Neural progenitor cell (in vitro differentiated cells): ENCODE measurements around the gene SLC19A1. TPM values are rescaled to one million over a fixed set of nuclear protein-coding genes. Genes with fewer than 3 reads are reported as not detected.

Experiments used
- DNase-seq: peaks from one replicate; pipeline ENCODE4 v3.0.0-alpha.2; 2016; ENCODE audit warnings: low spot score
- H2AFZ ChIP-seq: fragments of 200-600 bp; sonication (generic); replicated peaks from 2 replicates; pipeline ENCODE4 v1.6.1; 2016; ENCODE audit warnings: antibody characterized with exemption
- H3F3A ChIP-seq: fragments of 200-600 bp; sonication (generic); 2 replicates; pipeline ENCODE4 v1.6.1; 2016; ENCODE audit warnings: antibody characterized with exemption, low read depth
- H3K27ac ChIP-seq: fragments of 200-600 bp; sonication (generic); 2 replicates; pipeline ENCODE4 v1.5.1; 2016; ENCODE audit warnings: mild to moderate bottlenecking
- H3K27me3 ChIP-seq: fragments of 200-600 bp; sonication (generic); 2 replicates; pipeline ENCODE4 v1.6.1; 2016; ENCODE audit warnings: mild to moderate bottlenecking, moderate library complexity
- H3K36me3 ChIP-seq: fragments of 200-600 bp; sonication (generic); 2 replicates; pipeline ENCODE4 v1.5.1; 2016
- H3K4me1 ChIP-seq: fragments of 200-600 bp; sonication (generic); 2 replicates; pipeline ENCODE4 v1.6.1; 2016; ENCODE audit warnings: mixed run types
- H3K4me2 ChIP-seq: fragments of 200-600 bp; sonication (generic); 2 replicates; pipeline ENCODE4 v1.6.1; 2016
- H3K4me3 ChIP-seq: fragments of 200-600 bp; sonication (generic); 2 replicates; pipeline ENCODE4 v1.5.1; 2016
- H3K79me2 ChIP-seq: fragments of 200-600 bp; sonication (generic); 2 replicates; pipeline ENCODE4 v1.6.1; 2016; ENCODE audit warnings: low read depth
- H3K9ac ChIP-seq: fragments of 200-600 bp; sonication (generic); 2 replicates; pipeline ENCODE4 v1.6.1; 2016
- H3K9me3 ChIP-seq: fragments of 200-600 bp; sonication (generic); 2 replicates; pipeline ENCODE4 v1.5.1; 2016; ENCODE audit warnings: low read depth
- H4K20me1 ChIP-seq: fragments of 200-600 bp; sonication (generic); 2 replicates; pipeline ENCODE4 v1.6.1; 2016; ENCODE audit warnings: low read depth
- H3K27ac Mint-ChIP-seq: 3 replicates; pipeline ENCODE4 v1.8.0; 2021; ENCODE audit warnings: mixed read lengths
- H3K27me3 Mint-ChIP-seq: 2 replicates; pipeline ENCODE4 v1.8.0; 2022; ENCODE audit warnings: low read depth, mild to moderate bottlenecking, inconsistent platforms, moderate library complexity, mixed read lengths; ENCODE audit not compliant: insufficient read depth
- H3K36me3 Mint-ChIP-seq: 3 replicates; pipeline ENCODE4 v1.8.0; 2021; ENCODE audit warnings: mixed read lengths
- H3K4me1 Mint-ChIP-seq: 3 replicates; pipeline ENCODE4 v1.8.0; 2021; ENCODE audit warnings: mixed read lengths
- H3K4me3 Mint-ChIP-seq: 3 replicates; pipeline ENCODE4 v1.8.0; 2021; ENCODE audit warnings: mild to moderate bottlenecking, moderate library complexity, mixed read lengths
- H3K9me3 Mint-ChIP-seq: 3 replicates; pipeline ENCODE4 v1.8.0; 2020; ENCODE audit warnings: mixed read lengths
- EZH2 ChIP-seq: fragments of 200-600 bp; sonication (generic); IDR thresholded peaks from 2 replicates; pipeline ENCODE4 v1.6.1; 2017; ENCODE audit warnings: antibody characterized with exemption, mild to moderate bottlenecking, moderate library complexity
- EZH2phosphoT487 ChIP-seq: fragments of 200-600 bp; sonication (generic); IDR thresholded peaks from 2 replicates; pipeline ENCODE4 v1.6.1; 2017; ENCODE audit warnings: antibody characterized with exemption
- total RNA-seq: library from RNA; depleted of rRNA; stranded (reverse); fragments of >200 nt; gene quantifications from 2 replicates; pipeline ENCODE4 v1.2.3, GENCODE V29; 2015; ENCODE audit warnings: low replicate concordance
- TF ChIP-seq, protein P1 (sequence below): fragments of 200-600 bp; sonication (generic); IDR thresholded peaks from 2 replicates; pipeline ENCODE4 v1.5.1; 2017; ENCODE audit warnings: antibody characterized with exemption, mild to moderate bottlenecking

SLC19A1 gene
- total RNA-seq, 1 donor from 2014 or later, result 7.7 TPM

DNA sequence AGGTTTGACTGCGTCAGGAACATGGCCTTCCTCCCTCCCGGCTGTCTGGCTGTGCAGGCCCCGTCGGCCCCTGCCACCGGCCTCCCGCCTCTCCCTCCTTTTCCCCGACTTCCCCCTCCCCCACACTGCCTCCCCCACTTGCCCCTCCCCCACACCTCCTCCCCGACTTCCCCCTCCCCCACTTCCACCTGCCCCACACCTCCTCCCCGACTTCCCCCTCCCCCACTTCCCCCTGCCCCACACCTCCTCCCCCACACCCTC lies 52.6 kb downstream of the SLC19A1 start:
- Mint-ChIP-seq H3K4me3 (no peak overlapping the region), H3K4me1 (peaks cover 14% of the 10 kb centered on the region), H3K27me3 (no peaks in the 10 kb centered on the region), H3K36me3 (peaks cover 1% of the 10 kb centered on the region), H3K27ac (no peak overlapping the region), H3K9me3 (no peaks in the 10 kb centered on the region)
- Histone ChIP-seq H3K4me3 (no peak overlapping the region), H3K27me3 (no peaks in the 10 kb centered on the region), H3K9me3 (no peaks in the 10 kb centered on the region), H3K79me2 (no peaks in the 10 kb centered on the region), H4K20me1 (peaks cover 22% of the 10 kb centered on the region), H2AFZ (no peak overlapping the region), H3K4me2 (no peak overlapping the region), H3K4me1 (peaks cover 19% of the 10 kb centered on the region), H3K36me3 (no peaks in the 10 kb centered on the region), H3K9ac (no peak overlapping the region), H3F3A (peaks cover 7% of the 10 kb centered on the region), H3K27ac (no peak overlapping the region)
- no peak for DNase-seq
- TF ChIP-seq EZH2, result no peak
- TF ChIP-seq, protein P1, sequence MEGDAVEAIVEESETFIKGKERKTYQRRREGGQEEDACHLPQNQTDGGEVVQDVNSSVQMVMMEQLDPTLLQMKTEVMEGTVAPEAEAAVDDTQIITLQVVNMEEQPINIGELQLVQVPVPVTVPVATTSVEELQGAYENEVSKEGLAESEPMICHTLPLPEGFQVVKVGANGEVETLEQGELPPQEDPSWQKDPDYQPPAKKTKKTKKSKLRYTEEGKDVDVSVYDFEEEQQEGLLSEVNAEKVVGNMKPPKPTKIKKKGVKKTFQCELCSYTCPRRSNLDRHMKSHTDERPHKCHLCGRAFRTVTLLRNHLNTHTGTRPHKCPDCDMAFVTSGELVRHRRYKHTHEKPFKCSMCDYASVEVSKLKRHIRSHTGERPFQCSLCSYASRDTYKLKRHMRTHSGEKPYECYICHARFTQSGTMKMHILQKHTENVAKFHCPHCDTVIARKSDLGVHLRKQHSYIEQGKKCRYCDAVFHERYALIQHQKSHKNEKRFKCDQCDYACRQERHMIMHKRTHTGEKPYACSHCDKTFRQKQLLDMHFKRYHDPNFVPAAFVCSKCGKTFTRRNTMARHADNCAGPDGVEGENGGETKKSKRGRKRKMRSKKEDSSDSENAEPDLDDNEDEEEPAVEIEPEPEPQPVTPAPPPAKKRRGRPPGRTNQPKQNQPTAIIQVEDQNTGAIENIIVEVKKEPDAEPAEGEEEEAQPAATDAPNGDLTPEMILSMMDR, result no peak
- no peak for TF ChIP-seq EZH2phosphoT487

DNA sequence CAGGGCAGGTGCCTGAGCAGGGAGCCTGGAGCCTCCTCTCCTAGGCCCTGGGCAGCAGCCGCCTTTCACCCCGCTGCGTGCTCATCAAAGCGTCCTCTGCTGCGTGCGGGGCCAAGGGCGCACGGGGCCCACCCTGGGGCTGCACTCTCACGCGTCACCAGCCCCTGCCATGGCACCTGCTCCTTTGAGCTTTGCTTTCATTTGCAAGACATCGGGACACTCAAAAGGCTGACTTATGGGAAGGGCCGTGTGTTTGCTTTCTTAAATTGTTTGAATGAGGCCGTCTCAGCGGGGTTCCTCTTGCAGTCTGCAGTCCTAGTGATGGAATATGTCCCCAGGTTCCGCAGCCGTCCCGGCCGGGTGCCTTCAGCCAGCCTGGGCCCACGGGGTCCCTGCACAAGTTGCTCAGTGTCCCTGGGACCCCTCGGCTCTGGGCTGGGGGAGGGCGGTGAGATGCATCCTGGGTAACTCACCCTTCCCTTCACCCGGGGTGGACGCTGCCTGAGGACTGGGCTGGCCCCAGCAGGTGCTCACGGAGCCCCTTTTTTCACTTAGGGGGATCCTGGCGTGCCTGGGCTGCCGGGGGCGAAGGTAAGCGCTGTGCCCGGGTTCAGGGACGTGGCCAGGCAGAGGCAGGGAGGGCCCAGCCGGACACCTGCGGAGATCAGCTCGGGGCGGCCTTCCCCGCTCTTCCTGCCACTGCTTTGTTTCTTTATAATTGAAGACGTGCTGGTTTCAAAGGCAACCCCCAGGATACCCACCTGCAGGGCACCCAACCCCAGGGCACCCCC lies 53.1 kb downstream of the SLC19A1 start:
- Histone ChIP-seq H3K4me3 (no peak overlapping the region), H4K20me1 (peaks cover 22% of the 10 kb centered on the region), H3F3A (peaks cover 7% of the 10 kb centered on the region), H3K27me3 (no peaks in the 10 kb centered on the region), H3K27ac (peak overlapping the region; percentile 46), H3K4me1 (peaks cover 19% of the 10 kb centered on the region), H3K36me3 (no peaks in the 10 kb centered on the region), H3K9ac (no peak overlapping the region), H2AFZ (no peak overlapping the region), H3K9me3 (no peaks in the 10 kb centered on the region), H3K79me2 (no peaks in the 10 kb centered on the region), H3K4me2 (peak overlapping the region; percentile 27)
- peaks cover 14% of the 10 kb centered on the region for H3K4me1 Mint-ChIP-seq
- no peak overlapping the region for H3K4me3 Mint-ChIP-seq
- no peaks in the 10 kb centered on the region for H3K9me3 Mint-ChIP-seq
- TF ChIP-seq EZH2, result no peak
- TF ChIP-seq EZH2phosphoT487, result no peak
- TF ChIP-seq, protein P1, result no peak
- H3K36me3 Mint-ChIP-seq, result peaks cover 6% of the 10 kb centered on the region
- peak; percentile 52 for DNase-seq
- no peaks in the 10 kb centered on the region for H3K27me3 Mint-ChIP-seq
- no peak overlapping the region for H3K27ac Mint-ChIP-seq

DNA sequence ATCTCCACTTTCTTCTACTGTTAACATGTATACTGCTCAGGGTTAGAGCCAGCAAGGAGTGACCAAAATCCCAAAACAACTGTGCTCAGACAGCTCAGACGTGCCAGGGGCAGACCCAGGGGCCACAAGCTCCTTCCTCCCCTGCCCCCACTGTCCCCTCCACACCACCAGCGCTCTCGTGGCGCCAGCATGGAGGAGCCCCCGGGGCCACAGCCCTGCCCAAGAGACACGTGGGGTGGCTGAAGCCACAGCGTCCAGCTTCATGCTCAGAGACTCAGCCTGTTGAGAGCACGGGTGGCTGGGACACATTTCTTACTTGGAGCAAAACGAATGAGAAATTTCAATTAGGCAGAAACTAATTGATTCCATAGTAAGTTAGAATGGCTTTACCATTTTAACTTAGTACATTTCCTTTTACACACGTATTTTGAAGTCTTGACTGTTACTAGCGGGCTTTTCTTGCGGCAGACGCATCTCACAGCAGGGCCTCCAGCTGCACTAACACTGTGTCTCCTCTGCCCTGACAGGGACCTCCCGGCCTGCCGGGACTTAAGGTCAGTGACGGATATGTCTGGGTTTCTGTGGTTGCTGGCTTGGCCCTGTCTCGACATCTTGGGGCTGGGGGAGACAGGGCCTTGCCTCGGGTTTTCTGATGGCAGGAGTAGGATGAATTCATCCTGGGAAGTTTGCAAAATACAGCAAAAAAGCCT lies 54.2 kb downstream of the SLC19A1 start:
- Histone ChIP-seq H3K4me1 (peaks cover 19% of the 10 kb centered on the region), H3K27ac (peak overlapping the region; percentile 5), H3F3A (peaks cover 7% of the 10 kb centered on the region), H3K4me2 (no peak overlapping the region), H4K20me1 (peaks cover 22% of the 10 kb centered on the region), H3K4me3 (no peak overlapping the region), H3K27me3 (no peaks in the 10 kb centered on the region), H2AFZ (no peak overlapping the region), H3K9me3 (no peaks in the 10 kb centered on the region), H3K36me3 (no peaks in the 10 kb centered on the region), H3K79me2 (no peaks in the 10 kb centered on the region), H3K9ac (no peak overlapping the region)
- peak overlapping the region; percentile 25 for H3K27ac Mint-ChIP-seq
- H3K4me3 Mint-ChIP-seq, result no peak overlapping the region
- H3K9me3 Mint-ChIP-seq, result no peaks in the 10 kb centered on the region
- peaks cover 14% of the 10 kb centered on the region for H3K4me1 Mint-ChIP-seq
- H3K36me3 Mint-ChIP-seq, result peaks cover 9% of the 10 kb centered on the region
- no peak for TF ChIP-seq EZH2phosphoT487
- no peaks in the 10 kb centered on the region for H3K27me3 Mint-ChIP-seq
- DNase-seq, result peak; percentile 48
